NCI-H1694 (cell line): ENCODE measurements around the gene TPRG1.
A peak's percentile ranks its signal among the peaks of the same experiment; 100 is the strongest.

Source experiments
- DNase-seq: peaks from one replicate; lab custom pipeline; 2025; lab: John Stamatoyannopoulos, UW

TPRG1 gene

DNA sequence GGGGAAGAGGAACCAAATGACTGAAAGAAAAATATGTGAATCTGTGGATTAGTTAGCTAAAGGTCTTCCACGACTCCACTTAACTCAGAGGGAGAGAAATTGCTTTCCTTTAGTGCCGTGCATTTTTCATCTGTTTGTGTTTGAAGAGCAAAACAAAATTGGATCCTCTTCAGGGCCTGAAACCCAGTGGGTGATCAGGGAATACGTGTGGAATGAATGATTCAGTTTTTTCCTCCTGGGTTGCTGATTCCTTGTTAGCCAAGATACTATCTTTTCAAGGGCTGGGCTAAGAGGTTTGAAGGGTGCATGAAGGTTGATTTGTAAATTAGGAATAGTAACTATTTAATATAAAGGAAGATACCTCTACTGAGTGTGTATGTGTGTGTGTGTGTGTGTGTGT lies 61.0 kb downstream of the TPRG1 start:
- no peak for DNase-seq

- peak; percentile 83 for DNase-seq
Observed at GRCh38 chr3:189233225-189233858, 61.6 kb downstream of the TPRG1 start.

DNA sequence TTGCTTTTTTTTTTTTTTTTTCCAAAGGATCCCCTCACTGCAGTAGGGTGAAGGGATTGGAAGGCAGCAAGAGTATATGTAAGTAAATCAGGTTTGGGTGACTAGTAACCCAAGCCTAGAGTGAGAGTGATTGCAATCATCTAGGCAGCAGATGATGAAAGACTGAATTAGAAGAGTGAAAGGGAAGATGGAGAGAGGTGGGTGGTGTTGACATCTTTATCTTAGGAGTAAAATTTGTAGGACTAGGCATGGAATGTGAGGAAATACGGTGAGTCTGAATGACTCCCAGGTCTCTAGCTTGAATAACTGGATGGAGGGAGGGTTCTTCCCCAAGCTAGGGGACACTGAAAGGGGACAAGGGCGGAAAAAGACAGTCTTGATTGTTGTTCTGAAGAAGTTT lies 63.4 kb downstream of the TPRG1 start:
- no peak for DNase-seq

DNA sequence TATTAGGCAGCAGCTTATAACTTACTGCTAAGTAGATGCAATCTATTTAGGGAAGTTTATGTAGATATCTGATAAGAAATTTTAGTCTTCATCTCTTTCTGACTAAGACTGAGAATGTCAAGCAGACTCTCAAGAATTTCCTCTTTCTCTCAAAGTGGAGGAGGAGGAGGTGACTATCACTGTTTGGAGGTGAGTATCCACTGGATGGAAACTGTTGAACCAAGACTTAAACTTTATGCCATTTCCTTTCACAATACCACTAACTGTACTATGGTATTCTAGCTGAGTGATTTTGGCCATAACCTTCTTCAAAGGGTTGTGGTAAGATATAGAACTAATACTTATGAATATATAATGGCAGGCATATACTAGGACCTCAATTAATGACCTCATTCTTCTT lies 64.6 kb downstream of the TPRG1 start:
- no peak for DNase-seq

DNA sequence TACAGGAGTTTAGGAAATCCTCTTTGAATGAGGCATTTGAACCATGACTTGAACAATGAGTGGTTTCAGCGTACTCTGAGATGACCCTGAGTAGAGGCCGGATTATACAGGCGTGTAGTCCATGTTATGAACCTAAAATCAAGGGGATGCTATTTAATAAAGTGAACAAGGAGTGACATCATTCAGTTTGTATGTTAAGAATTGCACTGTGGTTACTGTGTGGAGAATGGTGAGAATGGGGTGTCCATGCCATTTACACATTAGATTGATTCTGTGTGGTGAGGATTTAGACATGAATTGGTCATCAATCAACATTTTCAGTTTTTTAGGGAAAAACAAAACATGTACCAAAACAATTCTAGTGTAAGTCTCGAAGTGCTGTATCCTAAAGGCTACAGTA lies 65.8 kb downstream of the TPRG1 start:
- DNase-seq: no peak

GRCh38 chr3:189238071-189238470 lies 66.3 kb downstream of the TPRG1 start:
- no peak for DNase-seq

DNA sequence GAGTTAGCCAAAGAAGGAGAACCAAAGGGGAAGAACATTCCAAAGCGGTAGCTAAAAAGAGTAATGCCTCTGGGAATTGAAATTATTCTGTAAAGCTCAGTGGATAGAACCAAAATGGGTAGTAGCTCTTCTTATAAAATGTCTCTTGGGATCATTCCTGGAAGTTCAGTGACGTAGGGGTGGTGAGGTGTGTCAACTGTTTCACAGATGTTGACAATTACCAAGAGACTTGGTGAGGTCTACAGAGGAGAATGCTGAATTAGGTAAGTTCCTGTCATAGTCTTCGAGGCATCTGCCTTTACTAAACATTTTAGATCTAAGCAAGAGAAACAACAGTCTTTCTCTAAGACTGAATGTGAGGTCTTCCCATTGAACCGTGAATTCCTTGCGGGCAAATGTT lies 67.8 kb downstream of the TPRG1 start:
- no peak for DNase-seq

- peak; percentile 3 for DNase-seq
Observed at GRCh38 chr3:189249987-189250386, 78.2 kb downstream of the TPRG1 start.

DNA sequence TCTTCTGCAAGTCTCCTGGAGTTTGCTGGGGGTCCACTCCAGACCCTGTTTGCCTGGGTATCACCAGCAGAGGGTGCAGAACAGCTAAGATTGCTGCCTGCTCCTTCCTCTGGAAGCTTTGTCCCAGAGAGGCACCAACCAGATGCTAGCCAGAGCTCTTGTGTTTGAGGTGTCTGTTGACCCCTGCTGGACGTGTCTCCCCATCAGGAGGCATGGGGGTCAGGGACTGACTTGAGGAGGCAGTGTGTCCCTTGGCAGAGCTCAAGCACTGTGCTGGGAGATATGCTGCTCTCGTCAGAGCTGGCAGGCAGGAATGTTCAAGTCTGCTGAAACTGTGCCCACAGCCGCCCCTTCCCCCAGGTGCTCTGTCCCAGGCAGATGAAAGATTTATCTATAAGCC lies 86.5 kb downstream of the TPRG1 start:
- DNase-seq: no peak

- no peak for DNase-seq
Observed at GRCh38 chr3:189260556-189261493, 89.1 kb downstream of the TPRG1 start.

- DNase-seq: no peak
Observed at GRCh38 chr3:189262746-189263145, 91.0 kb downstream of the TPRG1 start.

DNA sequence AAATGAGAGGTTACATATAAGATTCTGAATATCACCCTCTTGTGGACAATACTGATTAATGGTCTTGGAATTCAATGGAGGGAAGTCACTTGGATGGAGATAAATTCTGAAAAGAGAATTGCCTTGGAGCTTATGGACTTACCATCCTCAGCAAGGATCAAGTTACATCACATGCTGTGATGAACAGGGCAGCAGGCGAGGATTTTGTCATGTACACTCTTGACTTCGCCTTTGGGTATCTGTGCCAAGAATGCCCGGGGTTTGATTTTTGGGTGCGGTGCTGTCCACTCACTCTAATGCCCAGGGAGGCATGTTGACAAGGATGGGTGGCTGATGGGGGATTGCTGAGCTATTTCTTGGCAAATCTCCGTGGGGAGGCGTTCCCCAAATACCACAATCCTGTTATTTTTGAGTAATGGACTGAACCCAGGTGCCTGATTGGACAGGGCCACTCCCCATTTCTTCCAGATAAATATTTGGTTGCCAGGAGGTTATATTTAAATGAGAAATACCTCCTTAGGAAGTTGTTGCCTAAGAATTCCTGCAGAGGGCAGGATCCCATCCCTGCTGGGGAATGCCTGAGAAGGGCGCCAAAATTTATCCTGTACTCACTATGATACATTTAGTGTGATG lies 96.3 kb downstream of the TPRG1 start:
- DNase-seq: no peak

- no peak for DNase-seq
Observed at GRCh38 chr3:189269365-189269764, 97.6 kb downstream of the TPRG1 start.

DNA sequence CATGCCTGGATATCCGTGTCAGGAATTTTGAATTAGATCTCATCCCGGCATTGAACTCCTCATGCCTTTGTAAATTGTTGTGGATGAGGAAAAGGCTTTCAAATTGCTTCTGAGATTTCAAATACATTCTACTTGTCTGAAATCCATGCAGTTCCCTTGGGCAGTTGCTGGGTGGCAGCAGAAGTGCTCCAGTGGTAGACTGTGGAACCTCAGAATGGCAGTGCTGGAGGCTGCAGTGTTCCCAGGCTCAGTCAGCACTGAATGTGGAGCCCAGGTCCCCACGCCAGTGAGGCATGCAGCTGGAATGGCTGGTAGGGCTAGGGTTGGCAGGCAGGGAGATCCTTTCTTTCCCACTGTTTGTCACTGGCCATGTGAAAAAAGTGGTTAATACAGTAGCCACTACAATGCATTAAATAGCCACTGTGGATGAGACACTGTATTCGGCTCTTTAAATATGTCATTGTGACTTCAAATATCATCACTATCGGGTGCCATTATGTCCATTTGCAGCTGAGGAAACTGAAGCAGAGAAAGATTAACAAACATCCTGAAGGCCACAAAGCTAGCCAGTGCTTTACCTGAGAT lies 98.6 kb downstream of the TPRG1 start:
- peak; percentile 58 for DNase-seq

GRCh38 chr3:189272500-189273119 lies 100.8 kb downstream of the TPRG1 start:
- DNase-seq: peak; percentile 53

DNA sequence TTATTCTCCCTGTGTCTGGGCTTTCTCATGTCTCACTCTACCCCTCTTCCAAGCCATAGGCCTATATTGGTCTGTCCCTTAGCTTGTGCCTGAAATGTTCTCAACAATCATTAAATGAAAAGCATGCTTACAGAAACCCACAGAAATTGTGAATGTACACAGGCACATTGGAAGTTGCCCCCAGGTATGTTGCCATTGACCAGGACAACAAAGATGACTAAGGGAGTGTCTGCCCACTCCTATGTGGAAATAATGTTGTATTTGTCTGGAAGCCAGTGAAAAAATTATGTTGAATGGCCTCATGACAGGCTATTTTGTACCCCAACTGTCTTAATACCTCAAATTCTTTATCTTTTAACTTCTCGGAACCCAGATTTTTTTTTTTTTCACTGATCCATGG lies 102.0 kb downstream of the TPRG1 start:
- DNase-seq: no peak

DNA sequence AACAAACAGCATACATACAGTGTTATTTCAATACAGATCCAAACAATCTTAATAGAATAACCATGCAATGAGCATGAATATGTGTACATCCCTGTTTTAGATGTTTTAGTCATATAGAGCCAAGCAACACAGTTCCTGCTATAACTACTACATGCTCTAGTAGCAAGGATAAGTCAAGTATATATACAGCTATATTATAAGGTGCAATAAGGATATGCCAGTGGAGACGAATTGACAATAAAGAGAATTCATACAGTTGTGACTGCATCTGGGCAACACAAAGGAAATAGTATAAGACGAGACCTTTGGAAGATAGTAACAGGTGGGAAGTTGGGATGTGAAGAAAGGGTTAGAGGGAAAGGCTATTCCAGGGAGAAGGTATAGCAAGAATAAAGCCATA lies 103.4 kb downstream of the TPRG1 start:
- no peak for DNase-seq

- DNase-seq: no peak
Observed at GRCh38 chr3:189275852-189276251, 104.1 kb downstream of the TPRG1 start.

DNA sequence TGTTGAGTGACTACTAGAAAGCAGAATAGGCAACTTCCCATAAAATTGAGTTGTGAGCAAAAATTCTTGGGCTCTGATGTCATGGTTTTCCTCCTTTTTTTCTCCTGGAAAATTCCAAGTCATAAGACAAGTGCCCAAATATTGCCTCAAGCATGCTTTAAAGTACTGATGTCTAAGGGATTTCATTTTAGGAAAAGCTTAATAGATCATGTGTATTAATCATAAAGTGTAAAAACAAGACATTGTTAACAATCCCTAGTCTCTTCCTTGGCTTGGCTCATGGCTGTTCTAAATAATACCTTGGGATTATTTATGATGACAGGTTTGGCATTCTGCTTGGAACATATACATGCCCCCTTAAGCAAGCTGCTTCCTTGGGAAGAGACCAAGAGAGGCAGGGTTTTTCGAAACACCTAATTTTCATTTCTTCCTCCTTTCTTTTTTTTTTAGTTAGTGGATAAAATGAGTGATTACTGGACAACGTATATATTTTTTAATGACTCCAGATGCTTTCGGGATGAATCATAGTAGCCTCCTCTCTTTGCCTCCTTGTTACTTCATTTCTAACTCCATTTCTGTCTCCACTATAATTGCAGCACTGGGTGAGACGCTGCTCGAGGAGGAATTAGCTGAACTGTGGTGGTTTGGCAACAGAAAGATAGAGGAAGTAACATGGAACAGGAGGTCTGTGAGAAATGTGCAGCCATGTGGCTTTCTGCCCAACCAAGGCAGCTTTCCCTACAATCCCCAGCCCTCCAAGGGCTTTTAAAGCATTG lies 104.9 kb downstream of the TPRG1 start:
- peak; percentile 17 for DNase-seq

- DNase-seq: no peak
Observed at GRCh38 chr3:189277711-189278110, 105.9 kb downstream of the TPRG1 start.

GRCh38 chr3:189278221-189278620 lies 106.5 kb downstream of the TPRG1 start:
- no peak for DNase-seq
